T-cell (primary cell): Measurements from ENCODE around the gene ENPP3. TPM values are rescaled to one million over a fixed set of nuclear protein-coding genes. Genes with fewer than 3 reads are reported as not detected.

Source experiments
- ATAC-seq, 4 experiments: fragments of 200-7000 bp in 3 of 4; fragments of 150-1000 bp in 1 of 4; cut with Tn5 transposase; replicated peaks in 1 of 4; 1 replicate in 3 of 4; 2 replicates in 1 of 4; pipeline ENCODE4 v1.10.0; 2021; ENCODE audit warnings: moderate library complexity in 3 of 4, mild to moderate bottlenecking in 2 of 4, moderate number of reproducible peaks in 1 of 4
- CTCF ChIA-PET, 2 donors: fragments of 300-600 bp; sonication (Branson Sonifier 250); formaldehyde crosslinking; loops; one replicate each; lab custom pipeline; 2022; ENCODE audit warnings: antibody characterized with exemption in 2 of 2; lab: Charles Lee
- POLR2A ChIA-PET, 2 donors: fragments of 300-600 bp; sonication (Branson Sonifier 250); formaldehyde crosslinking; loops; one replicate each; lab custom pipeline; 2022; ENCODE audit warnings: antibody characterized with exemption in 2 of 2; lab: Charles Lee
- DNase-seq, 35 experiments: peaks; one replicate each; pipeline versions ENCODE4 v3.0.0 to v3.0.0-alpha.2; 2013 to 2023
- H3K27ac ChIP-seq: one replicate; pipeline ENCODE4 v1.5.1; 2013; ENCODE audit warnings: low read length
- H3K27me3 ChIP-seq, 2 experiments: replicated peaks in 1 of 2; 1 replicate in 1 of 2; 2 replicates in 1 of 2; pipeline versions ENCODE4 v1.6.1 to v1.7.0; 2013; ENCODE audit warnings: low read length in 1 of 2, mixed read lengths in 1 of 2; ENCODE audit not compliant: control insufficient read depth in 2 of 2, insufficient read depth in 2 of 2; ENCODE audit errors: extremely low read depth in 1 of 2
- H3K36me3 ChIP-seq, 2 donors: 1 replicate in 1 of 2; 2 replicates in 1 of 2; pipeline versions ENCODE4 v1.6.1 to v1.7.0; 2013; ENCODE audit warnings: low read length in 1 of 2; ENCODE audit not compliant: control insufficient read depth in 2 of 2, insufficient read depth in 1 of 2; ENCODE audit errors: extremely low read depth in 1 of 2
- H3K4me1 ChIP-seq, 2 experiments: 1 replicate in 1 of 2; 2 replicates in 1 of 2; pipeline versions ENCODE4 v1.6.1 to v1.7.0; 2013; ENCODE audit warnings: low read length in 2 of 2, mixed read lengths in 1 of 2; ENCODE audit not compliant: insufficient read depth in 2 of 2, control insufficient read depth in 1 of 2; ENCODE audit errors: extremely low read depth in 1 of 2
- H3K4me3 ChIP-seq, 2 donors: 1 replicate in 1 of 2; 2 replicates in 1 of 2; pipeline versions ENCODE4 v1.5.1 to v1.7.0; 2013; ENCODE audit warnings: mild to moderate bottlenecking in 2 of 2, low read length in 1 of 2, moderate library complexity in 1 of 2; ENCODE audit not compliant: control insufficient read depth in 1 of 2; ENCODE audit errors: extremely low read depth in 1 of 2
- H3K9me3 ChIP-seq: 2 replicates; pipeline ENCODE4 v1.7.0; 2013
- H3K27ac Mint-ChIP-seq, 2 donors: one replicate each; pipeline ENCODE4 v1.8.0; 2020 to 2021; ENCODE audit warnings: mild to moderate bottlenecking in 2 of 2, mixed read lengths in 2 of 2
- H3K27me3 Mint-ChIP-seq, 2 donors: one replicate each; pipeline ENCODE4 v1.8.0; 2021 to 2022; ENCODE audit warnings: mixed read lengths in 2 of 2
- H3K36me3 Mint-ChIP-seq: one replicate; pipeline ENCODE4 v1.8.0; 2021; ENCODE audit warnings: mixed read lengths
- H3K4me1 Mint-ChIP-seq, 3 donors: one replicate each; pipeline ENCODE4 v1.8.0; 2020 to 2022; ENCODE audit warnings: mixed read lengths in 3 of 3, mild to moderate bottlenecking in 1 of 3
- H3K4me3 Mint-ChIP-seq, 3 donors: one replicate each; pipeline ENCODE4 v1.8.0; 2020 to 2022; ENCODE audit warnings: mild to moderate bottlenecking in 3 of 3, mixed read lengths in 3 of 3, moderate library complexity in 3 of 3
- H3K9me3 Mint-ChIP-seq, 3 donors: one replicate each; pipeline ENCODE4 v1.8.0; 2020 to 2022; ENCODE audit warnings: mixed read lengths in 3 of 3
- WGBS: methylation state at CpG from one replicate; pipeline ENCODE4 v1.1.5; 2013; ENCODE audit warnings: missing lambda C conversion rate; ENCODE audit not compliant: insufficient coverage; 5-methylcytosine and 5-hydroxymethylcytosine counted together
- total RNA-seq, 35 experiments: library from RNA in 6 of 35; stranded (reverse) in 6 of 35; fragments of 120-200 nt in 1 of 35; gene quantifications; one replicate each; pipeline versions ENCODE4 v1.2.1 to v1.2.4 and lab custom pipeline; 2013 to 2026

Gene ENPP3
- total RNA-seq, 5 donors from 2014 or later (not counting 1 experiment from before 2014, with no cell fraction given), result 0.30 to 0.68 (median 0.53) TPM

DNA sequence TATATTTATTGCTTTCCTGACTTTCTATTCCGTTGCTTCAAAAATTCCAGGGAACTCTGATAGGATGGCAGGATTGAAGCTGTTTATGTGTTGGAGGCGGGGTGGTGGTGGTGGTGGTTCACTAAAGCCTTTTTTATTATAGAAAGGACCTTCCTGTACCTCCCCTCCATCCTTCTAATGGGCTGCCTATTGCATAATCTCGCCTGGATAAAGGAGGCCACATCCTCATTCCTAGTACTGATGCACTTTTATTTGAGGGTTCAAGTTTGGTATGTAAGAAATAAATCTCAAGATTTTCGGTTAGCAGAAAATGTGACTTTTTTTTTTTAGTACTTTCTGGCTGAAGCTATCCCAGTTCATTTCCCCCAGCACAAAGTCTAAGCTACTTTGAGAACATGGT is 92.4 kb downstream of the ENPP3 start:
- Mint-ChIP-seq H3K4me3 (no peak overlapping the region), H3K27me3 (no peaks in the 10 kb centered on the region), H3K36me3 (peaks cover 3% of the 10 kb centered on the region), H3K4me1 (no peaks in the 10 kb centered on the region), H3K9me3 (no peaks in the 10 kb centered on the region), H3K27ac (no peak overlapping the region)
- Histone ChIP-seq H3K27ac (no peak overlapping the region), H3K4me1 (no peaks in the 10 kb centered on the region), H3K9me3 (no peaks in the 10 kb centered on the region), H3K27me3 (no peaks in the 10 kb centered on the region), H3K36me3 (no peaks in the 10 kb centered on the region), H3K4me3 (no peak overlapping the region)
- DNase-seq (no peak), ATAC-seq (no peak)
- CTCF ChIA-PET, result no interaction called here
- WGBS, result no CpG with 5 or more reads among the region's 4 CpGs
- POLR2A ChIA-PET, result no interaction called here

DNA sequence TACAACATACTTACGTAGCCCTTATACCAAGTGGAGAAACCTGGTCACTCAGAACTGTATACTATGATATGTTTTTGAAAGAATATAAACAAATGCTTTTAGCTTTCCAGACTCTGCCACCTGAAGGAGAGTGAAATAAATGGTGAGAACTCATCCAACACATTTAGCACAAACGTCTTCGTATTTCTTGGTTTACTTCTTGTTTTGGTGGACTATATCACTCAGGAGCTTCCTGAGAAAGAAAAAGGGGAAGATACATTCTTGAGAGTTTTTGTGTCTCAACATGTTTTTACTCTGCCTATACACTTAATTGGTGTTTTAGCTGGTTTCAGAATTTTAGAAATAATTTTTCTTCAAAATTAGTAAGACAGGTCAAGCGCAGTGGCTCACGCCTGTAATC is 93.2 kb downstream of the ENPP3 start:
- 100% methylated on average over 1 of the region's 5 CpGs for WGBS
- H3K36me3 ChIP-seq, result no peaks in the 10 kb centered on the region
- no peak overlapping the region for H3K27ac ChIP-seq
- no peaks in the 10 kb centered on the region for H3K27me3 ChIP-seq
- Mint-ChIP-seq H3K36me3 (peaks cover 3% of the 10 kb centered on the region), H3K4me3 (no peak overlapping the region), H3K27me3 (no peaks in the 10 kb centered on the region), H3K9me3 (no peaks in the 10 kb centered on the region), H3K27ac (no peak overlapping the region), H3K4me1 (no peaks in the 10 kb centered on the region)
- no peak for DNase-seq
- CTCF ChIA-PET, result no interaction called here
- H3K4me1 ChIP-seq, result no peaks in the 10 kb centered on the region
- H3K4me3 ChIP-seq, result no peak overlapping the region
- H3K9me3 ChIP-seq, result no peaks in the 10 kb centered on the region
- ATAC-seq, result no peak
- POLR2A ChIA-PET, result no interaction called here

DNA sequence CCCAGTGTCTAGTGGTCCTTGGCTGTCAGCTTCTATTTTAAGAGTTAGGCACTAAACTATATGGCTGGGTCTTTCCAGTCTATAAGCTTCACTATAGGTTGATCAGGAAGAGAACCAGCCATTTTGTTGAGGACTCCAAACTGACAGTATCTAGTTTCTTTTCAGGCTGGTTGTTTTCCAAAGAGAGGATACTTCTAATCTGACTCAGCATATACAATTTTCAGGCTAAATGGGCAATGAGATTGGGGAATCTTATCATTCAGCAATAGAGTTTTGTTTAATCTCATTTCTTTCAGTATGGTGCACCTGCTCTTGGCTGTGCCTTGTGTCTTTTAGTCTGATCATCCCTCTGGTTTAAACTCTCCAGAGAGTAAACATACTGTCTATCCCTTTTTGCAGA is 94.1 kb downstream of the ENPP3 start:
- Mint-ChIP-seq H3K36me3 (peaks cover 1% of the 10 kb centered on the region), H3K4me3 (no peak overlapping the region), H3K27me3 (no peaks in the 10 kb centered on the region), H3K27ac (no peak overlapping the region), H3K4me1 (no peaks in the 10 kb centered on the region), H3K9me3 (no peaks in the 10 kb centered on the region)
- Histone ChIP-seq H3K27me3 (no peaks in the 10 kb centered on the region), H3K4me1 (no peaks in the 10 kb centered on the region), H3K9me3 (no peaks in the 10 kb centered on the region), H3K4me3 (no peak overlapping the region), H3K36me3 (no peaks in the 10 kb centered on the region), H3K27ac (no peak overlapping the region)
- DNase-seq (no peak), ATAC-seq (no peak)
- POLR2A ChIA-PET, result no interaction called here
- CTCF ChIA-PET, result no interaction called here

DNA sequence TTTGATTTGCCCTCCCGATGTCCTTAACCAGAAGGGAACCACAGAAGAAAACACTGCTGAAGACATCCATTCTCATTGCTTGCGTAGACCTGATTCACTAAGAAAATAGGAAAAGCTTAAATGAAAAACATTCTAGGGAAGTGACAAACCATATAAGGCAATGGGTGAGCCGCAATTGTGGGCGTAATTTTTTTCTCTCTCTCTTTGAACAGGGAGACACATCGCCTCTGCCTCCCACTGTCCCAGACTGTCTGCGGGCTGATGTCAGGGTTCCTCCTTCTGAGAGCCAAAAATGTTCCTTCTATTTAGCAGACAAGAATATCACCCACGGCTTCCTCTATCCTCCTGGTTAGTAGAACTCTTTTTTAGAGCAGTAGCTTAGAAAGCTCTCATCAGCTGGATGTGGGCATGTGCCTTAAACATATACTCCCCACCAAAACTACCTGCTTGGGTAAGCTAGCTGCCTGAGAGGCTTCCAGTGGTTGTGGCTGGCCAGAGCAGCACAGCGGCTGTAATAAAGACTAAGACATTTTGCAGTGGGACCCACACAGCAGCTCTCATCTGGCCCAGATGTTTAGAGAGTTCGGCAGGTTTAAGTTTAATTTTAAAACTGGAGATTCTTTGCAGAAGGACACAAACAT is 96.4 kb downstream of the ENPP3 start:
- no peaks in the 10 kb centered on the region for H3K9me3 ChIP-seq
- ATAC-seq (no peak), DNase-seq (no peak)
- H3K27me3 ChIP-seq, result no peaks in the 10 kb centered on the region
- H3K4me1 ChIP-seq, result no peaks in the 10 kb centered on the region
- no peak overlapping the region for H3K4me3 ChIP-seq
- Mint-ChIP-seq H3K9me3 (no peaks in the 10 kb centered on the region), H3K4me1 (no peaks in the 10 kb centered on the region), H3K36me3 (no peaks in the 10 kb centered on the region), H3K27ac (no peak overlapping the region), H3K4me3 (no peak overlapping the region), H3K27me3 (peaks cover 0 to 4% of the 10 kb centered on the region in 2 donors)
- no peak overlapping the region for H3K27ac ChIP-seq
- ChIA-PET CTCF (no interaction called here), POLR2A (no interaction called here)
- H3K36me3 ChIP-seq, result no peaks in the 10 kb centered on the region
- WGBS, result 60% methylated on average over 2 of the region's 9 CpGs

DNA sequence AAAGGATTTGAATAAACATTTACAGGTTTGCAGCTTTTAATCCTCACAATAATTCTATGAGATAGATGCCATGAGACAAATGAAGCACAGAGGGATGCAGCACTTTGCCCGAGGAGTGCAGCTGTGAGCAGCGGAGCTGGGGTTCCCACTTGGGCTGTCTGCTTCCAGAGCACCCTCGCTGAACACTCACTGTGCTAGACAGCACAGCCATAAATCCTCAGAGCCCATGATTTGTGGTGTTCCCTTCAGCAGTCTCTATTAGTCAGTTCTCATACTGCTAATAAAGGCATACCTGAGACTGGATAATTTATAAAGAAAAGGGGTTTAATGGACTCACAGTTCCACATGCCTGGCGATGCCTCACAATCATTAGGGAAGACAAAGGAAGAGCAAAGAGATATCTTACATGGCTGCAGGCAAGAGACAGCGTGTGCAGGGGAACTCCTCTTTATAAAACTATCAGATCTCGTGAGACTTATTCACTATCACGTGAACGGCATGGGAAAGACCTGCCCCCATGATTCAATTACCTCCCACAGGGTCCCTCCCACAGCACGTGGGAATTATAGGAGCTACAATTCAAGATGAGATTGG is 99.0 kb downstream of the ENPP3 start:
- ATAC-seq, result no peak
- Histone ChIP-seq H3K36me3 (no peaks in the 10 kb centered on the region), H3K27me3 (no peaks in the 10 kb centered on the region), H3K4me3 (no peak overlapping the region), H3K27ac (no peak overlapping the region), H3K9me3 (no peaks in the 10 kb centered on the region), H3K4me1 (no peaks in the 10 kb centered on the region)
- Mint-ChIP-seq H3K9me3 (no peaks in the 10 kb centered on the region), H3K4me3 (no peak overlapping the region), H3K27me3 (peaks cover 0 to 4% of the 10 kb centered on the region in 2 donors), H3K4me1 (no peaks in the 10 kb centered on the region), H3K36me3 (no peaks in the 10 kb centered on the region), H3K27ac (no peak overlapping the region)
- 66% methylated on average over 4 of the region's 9 CpGs for WGBS
- CTCF ChIA-PET, result no interaction called here
- DNase-seq, result no peak
- POLR2A ChIA-PET, result no interaction called here

DNA sequence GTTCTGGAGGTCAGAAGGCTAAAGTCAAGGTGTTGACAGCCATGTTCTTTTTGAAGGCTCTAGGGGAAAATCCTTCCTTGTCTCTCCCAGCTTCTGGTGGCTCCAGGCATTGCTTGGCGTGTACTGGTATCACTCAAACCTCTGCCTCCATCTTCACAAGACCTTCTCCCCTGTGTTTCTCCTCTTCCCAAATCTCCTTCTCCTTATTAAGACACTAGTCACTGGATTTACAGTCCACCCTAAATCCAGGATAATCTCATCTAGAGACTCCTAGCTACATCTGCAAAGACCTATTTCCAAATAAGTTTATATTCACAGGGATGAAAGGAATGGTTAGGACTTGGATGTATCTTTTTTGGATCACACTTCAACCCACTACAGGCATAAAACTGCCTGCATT is 99.7 kb downstream of the ENPP3 start:
- no peaks in the 10 kb centered on the region for H3K27me3 ChIP-seq
- CTCF ChIA-PET, result no interaction called here
- H3K27ac ChIP-seq, result no peak overlapping the region
- POLR2A ChIA-PET, result no interaction called here
- H3K9me3 Mint-ChIP-seq, result no peaks in the 10 kb centered on the region
- no peak overlapping the region for H3K4me3 Mint-ChIP-seq
- H3K4me1 ChIP-seq, result no peaks in the 10 kb centered on the region
- H3K36me3 ChIP-seq, result no peaks in the 10 kb centered on the region
- H3K27me3 Mint-ChIP-seq, result peaks cover 0 to 4% of the 10 kb centered on the region in 2 donors
- H3K4me1 Mint-ChIP-seq, result no peaks in the 10 kb centered on the region
- H3K27ac Mint-ChIP-seq, result no peak overlapping the region
- no peaks in the 10 kb centered on the region for H3K9me3 ChIP-seq
- H3K36me3 Mint-ChIP-seq, result no peaks in the 10 kb centered on the region
- WGBS, result 100% methylated on average over 1 of the region's 1 CpG
- H3K4me3 ChIP-seq, result no peak overlapping the region
- ATAC-seq (no peak), DNase-seq (no peak)
